ENCODE results near the gene EPB42. TPM values are rescaled to one million over a fixed set of nuclear protein-coding genes. Genes with fewer than 3 reads are reported as not detected.

EPB42 gene
- total RNA-seq, 1 experiment from 2014 or later: not detected

- TF ChIP-seq FOXP4 (CRISPR knock-in tag; IDR thresholded peaks at IDR 0.05) (no peak), ZNF512 (CRISPR knock-in tag; IDR thresholded peaks at IDR 0.05; ENCODE audit: borderline replicate concordance) (no peak), ESRRA (CRISPR knock-in tag; IDR thresholded peaks at IDR 0.05; ENCODE audit: borderline replicate concordance) (no peak)
Observed at GRCh38 chr15:43242616-43243015, 21.8 kb upstream of the EPB42 start (continued).

GRCh38 chr15:43241100-43241499 is 20.3 kb upstream of the EPB42 start:
- POLR2A ChIA-PET: no interaction called here
- TF ChIP-seq NFE2L1 (CRISPR knock-in tag; IDR thresholded peaks at IDR 0.05) (no peak), GABPB1 (CRISPR knock-in tag; IDR thresholded peaks at IDR 0.05) (no peak), ATF1 (CRISPR knock-in tag; IDR thresholded peaks at IDR 0.05) (no peak), TP53 (CRISPR knock-in tag; IDR thresholded peaks at IDR 0.05) (no peak), ZNF671 (CRISPR knock-in tag; IDR thresholded peaks at IDR 0.05) (no peak), CTCF (IDR thresholded peaks at IDR 0.05) (no peak), ESRRA (CRISPR knock-in tag; IDR thresholded peaks at IDR 0.05; ENCODE audit: borderline replicate concordance) (no peak), KAT7 (CRISPR knock-in tag; IDR thresholded peaks at IDR 0.05; ENCODE audit: borderline replicate concordance) (no peak), RORB (CRISPR knock-in tag; IDR thresholded peaks at IDR 0.05) (no peak), ARID4B (CRISPR knock-in tag; IDR thresholded peaks at IDR 0.05; ENCODE audit: borderline replicate concordance) (no peak), SMAD4 (CRISPR knock-in tag; IDR thresholded peaks at IDR 0.05) (no peak), MXD4 (CRISPR knock-in tag; IDR thresholded peaks at IDR 0.05; ENCODE audit: borderline replicate concordance) (no peak), AFF4 (CRISPR knock-in tag; IDR thresholded peaks at IDR 0.05; ENCODE audit: borderline replicate concordance) (no peak), SMAD3 (CRISPR knock-in tag; IDR thresholded peaks at IDR 0.05; ENCODE audit: borderline replicate concordance) (no peak)
- DNase-seq (ENCODE audit: low spot score): no peak
- Mint-ChIP-seq H3K36me3 (no peaks in the 10 kb centered on the region), H3K27ac (no peak overlapping the region), H3K4me3 (no peak overlapping the region), H3K4me1 (no peaks in the 10 kb centered on the region), H3K9me3 (no peaks in the 10 kb centered on the region), H3K27me3 (ENCODE audit: low read depth) (peaks cover 3% of the 10 kb centered on the region)
- no peak for ATAC-seq
- CTCF ChIA-PET: interaction anchor here (1.3 to 2.8 kb wide), 5 partner anchors 15 to 44 kb away, joined by 4 to 15 read pairs (median 8); partner anchors contain the start of gene TGM5
